ENCODE measurements around the gene DLG5.

DLG5 gene

GRCh38 chr10:77849039-77849664 is 77.4 kb downstream of the DLG5 start:
- DNase-seq (ENCODE audit: extremely low read depth in 1 of 2, low read depth in 1 of 2), result no peak

GRCh38 chr10:77846718-77847311 is 79.7 kb downstream of the DLG5 start:
- DNase-seq (ENCODE audit: extremely low read depth in 1 of 2, low read depth in 1 of 2), result peak in 1 of 2 donors; percentile 37

GRCh38 chr10:77845451-77845850 is 81.1 kb downstream of the DLG5 start:
- DNase-seq (ENCODE audit: extremely low read depth in 1 of 2, low read depth in 1 of 2), result no peak

GRCh38 chr10:77844713-77845445 is 81.7 kb downstream of the DLG5 start:
- DNase-seq (ENCODE audit: extremely low read depth in 1 of 2, low read depth in 1 of 2), result no peak

GRCh38 chr10:77844177-77844576 is 82.4 kb downstream of the DLG5 start:
- no peak for DNase-seq (ENCODE audit: extremely low read depth in 1 of 2, low read depth in 1 of 2)

GRCh38 chr10:77843264-77843663 is 83.3 kb downstream of the DLG5 start:
- no peak for DNase-seq (ENCODE audit: extremely low read depth in 1 of 2, low read depth in 1 of 2)

- no peak for DNase-seq (ENCODE audit: extremely low read depth in 1 of 2, low read depth in 1 of 2)
Observed at GRCh38 chr10:77842652-77843212, 83.8 kb downstream of the DLG5 start.

GRCh38 chr10:77841711-77842375 is 84.7 kb downstream of the DLG5 start:
- no peak for DNase-seq (ENCODE audit: extremely low read depth in 1 of 2, low read depth in 1 of 2)

GRCh38 chr10:77840636-77841035 is 85.9 kb downstream of the DLG5 start:
- DNase-seq (ENCODE audit: extremely low read depth in 1 of 2, low read depth in 1 of 2), result no peak

GRCh38 chr10:77837925-77838595 is 88.5 kb downstream of the DLG5 start:
- DNase-seq (ENCODE audit: extremely low read depth in 1 of 2, low read depth in 1 of 2), result no peak

GRCh38 chr10:77837248-77837924 is 89.2 kb downstream of the DLG5 start:
- peak; percentile 39 to 68 for DNase-seq (ENCODE audit: extremely low read depth in 1 of 2, low read depth in 1 of 2)

- peak; percentile 39 to 54 for DNase-seq (ENCODE audit: extremely low read depth in 1 of 2, low read depth in 1 of 2)
Observed at GRCh38 chr10:77836299-77836820, 90.2 kb downstream of the DLG5 start.

- DNase-seq (ENCODE audit: extremely low read depth in 1 of 2, low read depth in 1 of 2), result no peak
Observed at GRCh38 chr10:77835669-77836086, 90.9 kb downstream of the DLG5 start.

- no peak for DNase-seq (ENCODE audit: extremely low read depth in 1 of 2, low read depth in 1 of 2)
Observed at GRCh38 chr10:77834943-77835668, 91.4 kb downstream of the DLG5 start.

- DNase-seq (ENCODE audit: extremely low read depth in 1 of 2, low read depth in 1 of 2), result no peak
Observed at GRCh38 chr10:77834540-77834939, 92.0 kb downstream of the DLG5 start.

- DNase-seq (ENCODE audit: extremely low read depth in 1 of 2, low read depth in 1 of 2), result no peak
Observed at GRCh38 chr10:77833792-77834191, 92.8 kb downstream of the DLG5 start.

- DNase-seq (ENCODE audit: extremely low read depth in 1 of 2, low read depth in 1 of 2), result no peak
Observed at GRCh38 chr10:77833225-77833624, 93.3 kb downstream of the DLG5 start.

GRCh38 chr10:77832238-77832637 is 94.3 kb downstream of the DLG5 start:
- DNase-seq (ENCODE audit: extremely low read depth in 1 of 2, low read depth in 1 of 2), result no peak

GRCh38 chr10:77829356-77829755 is 97.2 kb downstream of the DLG5 start:
- DNase-seq (ENCODE audit: extremely low read depth in 1 of 2, low read depth in 1 of 2), result no peak
